HEK293 (cell line): ENCODE results near the gene BIVM.

Experiments
- BCL11A ChIP-seq: fragments of 450-650 bp; formaldehyde crosslinking; IDR thresholded peaks from 2 replicates; pipeline ENCODE4 v1.5.1; 2016; ENCODE audit warnings: low read depth, missing biosample characterization, missing genetic modification characterization
- CTCF ChIP-seq: fragments of 450-650 bp; formaldehyde crosslinking; IDR thresholded peaks from 2 replicates; pipeline ENCODE4 v1.5.1; 2016; ENCODE audit warnings: missing biosample characterization, missing genetic modification characterization
- GLI4 ChIP-seq: fragments of 450-650 bp; formaldehyde crosslinking; IDR thresholded peaks from 2 replicates; pipeline ENCODE4 v1.5.1; 2016; ENCODE audit warnings: missing biosample characterization, missing genetic modification characterization
- IKZF3 ChIP-seq: fragments of 450-650 bp; IDR thresholded peaks from 2 replicates; pipeline ENCODE4 v1.5.0; 2018; ENCODE audit warnings: missing biosample characterization, mild to moderate bottlenecking, missing genetic modification characterization, moderate library complexity
- SP3 ChIP-seq: fragments of 450-650 bp; formaldehyde crosslinking; IDR thresholded peaks from 2 replicates; pipeline ENCODE4 v1.5.1; 2016; ENCODE audit warnings: missing biosample characterization, missing genetic modification characterization
- YY1 ChIP-seq: fragments of 450-650 bp; formaldehyde crosslinking; IDR thresholded peaks from 2 replicates; pipeline ENCODE4 v1.5.1; 2018; ENCODE audit warnings: missing biosample characterization, missing genetic modification characterization
- ZFP3 ChIP-seq: fragments of 450-650 bp; formaldehyde crosslinking; IDR thresholded peaks from 2 replicates; pipeline ENCODE4 v1.5.1; 2016; ENCODE audit warnings: low read depth, missing biosample characterization, missing genetic modification characterization
- ZNF266 ChIP-seq: fragments of 450-650 bp; formaldehyde crosslinking; IDR thresholded peaks from 2 replicates; pipeline ENCODE4 v1.5.1; 2016; ENCODE audit warnings: missing biosample characterization, missing genetic modification characterization, low read depth
- ZNF274 ChIP-seq, 2 experiments: fragments of 200-500 bp in 1 of 2; fragments of 450-650 bp in 1 of 2; sonication (Bioruptor generic) in 1 of 2; formaldehyde crosslinking in 1 of 2; IDR thresholded peaks; 2 replicates each; pipeline versions ENCODE4 v1.5.1 to v1.6.1; 2014 to 2016; ENCODE audit warnings: borderline replicate concordance in 1 of 2, inconsistent platforms in 1 of 2, low read length in 1 of 2, missing biosample characterization in 1 of 2, missing genetic modification characterization in 1 of 2
- ZNF354C ChIP-seq: fragments of 450-650 bp; formaldehyde crosslinking; IDR thresholded peaks from 2 replicates; pipeline ENCODE4 v1.5.1; 2016; ENCODE audit warnings: missing biosample characterization, missing genetic modification characterization, low read depth, borderline replicate concordance

DNA sequence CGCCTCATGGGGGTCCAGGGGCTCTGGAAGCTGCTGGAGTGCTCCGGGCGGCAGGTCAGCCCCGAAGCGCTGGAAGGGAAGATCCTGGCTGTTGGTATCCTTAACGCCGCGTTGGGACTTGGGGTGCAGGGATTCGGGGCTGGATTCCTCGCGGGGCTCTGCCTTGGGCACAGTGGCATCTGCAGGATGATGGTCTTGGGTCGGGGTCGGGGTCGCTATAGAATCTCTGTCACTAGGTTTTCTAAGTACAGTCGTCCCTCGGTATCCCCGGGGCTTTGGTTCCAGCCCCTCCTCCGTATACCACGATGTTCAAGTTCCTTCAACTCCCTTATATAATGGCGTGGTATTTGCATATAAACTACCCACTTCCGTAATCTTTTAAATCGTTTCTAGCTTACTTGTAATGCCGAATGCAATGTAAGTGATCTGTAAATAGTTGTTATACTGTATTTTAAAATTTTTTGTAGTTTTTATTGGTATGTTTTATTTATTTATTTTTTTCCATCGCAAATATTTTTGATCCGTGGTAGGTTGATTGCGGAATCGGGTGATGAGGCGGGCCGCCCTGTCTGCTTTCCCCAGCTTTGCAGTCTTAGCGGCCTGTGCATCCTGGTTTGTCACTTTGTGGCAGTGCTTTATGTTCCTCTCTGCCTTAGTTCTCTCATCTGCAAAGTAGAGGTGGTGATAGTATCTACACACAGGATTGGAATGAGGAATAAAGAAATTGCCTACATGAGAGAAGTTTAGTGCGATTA is 47.5 kb downstream of the BIVM start:
- TF ChIP-seq IKZF3 (no peak), YY1 (tag by site-specific recombination) (no peak), CTCF (tag by site-specific recombination) (no peak), ZNF266 (no peak), GLI4 (tag by site-specific recombination) (no peak), SP3 (tag by site-specific recombination) (no peak), ZNF274 (IDR thresholded peaks at IDR 0.05; ENCODE audit: low read length) (no peak), ZNF274 (tag by site-specific recombination; IDR thresholded peaks at IDR 0.05; ENCODE audit: borderline replicate concordance) (no peak), ZNF354C (tag by site-specific recombination) (no peak), BCL11A (tag by site-specific recombination) (no peak), ZFP3 (tag by site-specific recombination) (no peak)
